H1 (cell line): ENCODE measurements around the gene MTCH2. TPM values are rescaled to one million over a fixed set of nuclear protein-coding genes. Genes with fewer than 3 reads are reported as not detected.

Experiments
- CTCF ChIA-PET: fragments of 300-600 bp; sonication (Branson Sonifier 250); formaldehyde crosslinking; loops from one replicate; lab custom pipeline; 2021; ENCODE audit not compliant: partially characterized antibody; lab: Charles Lee
- POLR2A ChIA-PET: fragments of 300-600 bp; sonication (Branson Sonifier 250); formaldehyde crosslinking; loops from one replicate; lab custom pipeline; 2021; ENCODE audit warnings: inconsistent platforms; ENCODE audit not compliant: partially characterized antibody; lab: Charles Lee
- DNase-seq, 2 experiments: peaks; one replicate each; pipeline versions ENCODE4 v3.0.0 to v3.0.0-alpha.2; 2010 to 2022; ENCODE audit warnings: low spot score in 2 of 2, low read depth in 1 of 2, mixed read lengths in 1 of 2
- FAIRE-seq: peaks from 2 replicates; lab custom pipeline; 2011; peaks lifted over from hg19 to GRCh38; lab: Jason Lieb, UNC
- H2AFZ ChIP-seq: 2 replicates; pipeline ENCODE4 v1.8.1; 2012; ENCODE audit warnings: low read length, inconsistent platforms
- H2AK5ac ChIP-seq: 2 replicates; pipeline ENCODE4 v1.6.1; 2013; ENCODE audit warnings: low read depth, low read length
- H2BK120ac ChIP-seq: replicated peaks from 2 replicates; pipeline ENCODE3; 2013; ENCODE audit warnings: low read depth, low read length, inconsistent platforms
- H2BK12ac ChIP-seq: 2 replicates; pipeline ENCODE4 v1.6.1; 2013; ENCODE audit warnings: low read depth, low read length
- H2BK15ac ChIP-seq: 2 replicates; pipeline ENCODE4 v1.6.1; 2013; ENCODE audit warnings: low read length
- H2BK20ac ChIP-seq: 2 replicates; pipeline ENCODE4 v1.6.1; 2013; ENCODE audit warnings: low read length
- H2BK5ac ChIP-seq: 2 replicates; pipeline ENCODE4 v1.6.1; 2013; ENCODE audit warnings: low read depth, low read length
- H3K14ac ChIP-seq: 2 replicates; pipeline ENCODE4 v1.6.1; 2013; ENCODE audit warnings: inconsistent platforms; ENCODE audit not compliant: insufficient read length
- H3K18ac ChIP-seq: 2 replicates; pipeline ENCODE4 v1.6.1; 2013; ENCODE audit warnings: low read length; ENCODE audit errors: extremely low read depth
- H3K23ac ChIP-seq: 2 replicates; pipeline ENCODE4 v1.6.1; 2013; ENCODE audit warnings: inconsistent platforms; ENCODE audit not compliant: insufficient read length
- H3K23me2 ChIP-seq: 2 replicates; pipeline ENCODE4 v1.6.1; 2013; ENCODE audit warnings: low read depth, low read length
- H3K27ac ChIP-seq: 2 replicates; pipeline ENCODE4 v1.6.1; 2011; ENCODE audit warnings: low read depth, low read length, inconsistent platforms
- H3K27me3 ChIP-seq, 4 experiments: replicated peaks in 1 of 4; 1 replicate in 1 of 4; 2 replicates in 3 of 4; pipeline versions ENCODE4 v1.6.1 to v1.8.1; 2011 to 2013; ENCODE audit warnings: low read length in 3 of 4, mild to moderate bottlenecking in 3 of 4, inconsistent platforms in 2 of 4, mixed read lengths in 2 of 4, moderate library complexity in 1 of 4; ENCODE audit not compliant: control insufficient read depth in 3 of 4, insufficient read depth in 3 of 4; ENCODE audit errors: extremely low read depth in 1 of 4
- H3K36me3 ChIP-seq, 4 experiments: 2 replicates each; pipeline versions ENCODE4 v1.6.1 to v1.8.1; 2011 to 2013; ENCODE audit warnings: mild to moderate bottlenecking in 4 of 4, low read length in 3 of 4, moderate library complexity in 2 of 4, control low read depth in 1 of 4, inconsistent platforms in 1 of 4; ENCODE audit not compliant: insufficient read depth in 4 of 4, control insufficient read depth in 2 of 4
- H3K4ac ChIP-seq: replicated peaks from 2 replicates; pipeline ENCODE3; 2013; ENCODE audit warnings: low read length, low read depth, mixed read lengths, inconsistent platforms; ENCODE audit not compliant: insufficient read length
- H3K4me1 ChIP-seq, 4 experiments: replicated peaks in 1 of 4; 1 replicate in 1 of 4; 2 replicates in 3 of 4; pipeline versions ENCODE4 v1.6.1 to v1.8.1; 2011 to 2013; ENCODE audit warnings: low read length in 3 of 4, inconsistent platforms in 2 of 4, mixed read lengths in 1 of 4; ENCODE audit not compliant: insufficient read depth in 4 of 4, control insufficient read depth in 3 of 4
- H3K4me2 ChIP-seq, 2 experiments: 2 replicates each; pipeline versions ENCODE4 v1.6.1 to v1.8.1; 2011 to 2013; ENCODE audit warnings: low read depth in 2 of 2, low read length in 2 of 2, control low read depth in 1 of 2, inconsistent platforms in 1 of 2, mild to moderate bottlenecking in 1 of 2; ENCODE audit not compliant: insufficient read depth in 1 of 2
- H3K4me3 ChIP-seq, 4 experiments: fragments of 200-600, 300-600 bp in 1 of 4; sonication (generic), shearing (Covaris generic), sonication (Bioruptor Twin) in 1 of 4; 2 replicates each; pipeline versions ENCODE4 v1.5.1 to v1.8.1; 2011 to 2016; ENCODE audit warnings: low read length in 4 of 4, low read depth in 3 of 4, control low read depth in 2 of 4, inconsistent platforms in 2 of 4, mild to moderate bottlenecking in 2 of 4, mixed read lengths in 1 of 4, moderate library complexity in 1 of 4; ENCODE audit not compliant: insufficient read depth in 2 of 4; ENCODE audit errors: extremely low read depth in 1 of 4
- H3K56ac ChIP-seq: replicated peaks from 2 replicates; pipeline ENCODE3; 2013; ENCODE audit warnings: low read depth, mild to moderate bottlenecking, mixed read lengths, low read length, inconsistent platforms; ENCODE audit not compliant: insufficient read length
- H3K79me1 ChIP-seq: 2 replicates; pipeline ENCODE4 v1.6.1; 2013; ENCODE audit warnings: low read depth, low read length, control low read depth
- H3K79me2 ChIP-seq, 2 experiments: 2 replicates each; pipeline versions ENCODE4 v1.6.1 to v1.8.1; 2012 to 2013; ENCODE audit warnings: low read length in 2 of 2, mild to moderate bottlenecking in 2 of 2, inconsistent platforms in 1 of 2; ENCODE audit not compliant: insufficient read depth in 2 of 2, control insufficient read depth in 1 of 2
- H3K9ac ChIP-seq, 4 experiments: replicated peaks in 1 of 4; 1 replicate in 1 of 4; 2 replicates in 3 of 4; pipeline versions ENCODE4 v1.6.1 to v1.8.1; 2011 to 2013; ENCODE audit warnings: low read depth in 3 of 4, low read length in 3 of 4, control low read depth in 2 of 4, mild to moderate bottlenecking in 2 of 4, moderate library complexity in 2 of 4, inconsistent platforms in 1 of 4; ENCODE audit errors: extremely low read depth in 1 of 4
- H3K9me3 ChIP-seq, 2 experiments: 2 replicates each; pipeline versions ENCODE4 v1.6.1 to v1.8.1; 2012 to 2013; ENCODE audit warnings: mild to moderate bottlenecking in 2 of 2, moderate library complexity in 2 of 2, control low read depth in 1 of 2, inconsistent platforms in 1 of 2, low read depth in 1 of 2, low read length in 1 of 2, mixed read lengths in 1 of 2; ENCODE audit not compliant: insufficient read depth in 2 of 2
- H4K20me1 ChIP-seq, 2 experiments: replicated peaks in 1 of 2; 2 replicates each; pipeline versions ENCODE3 to v1.8.1; 2011 to 2013; ENCODE audit warnings: inconsistent platforms in 2 of 2, low read length in 2 of 2, mild to moderate bottlenecking in 1 of 2; ENCODE audit not compliant: insufficient read depth in 2 of 2, control insufficient read depth in 1 of 2
- H4K5ac ChIP-seq: 2 replicates; pipeline ENCODE4 v1.6.1; 2013; ENCODE audit warnings: low read length, low read depth, mixed read lengths, inconsistent platforms; ENCODE audit not compliant: insufficient read length
- H4K8ac ChIP-seq: 2 replicates; pipeline ENCODE4 v1.8.0; 2013; ENCODE audit warnings: mild to moderate bottlenecking, moderate library complexity, low read length, inconsistent platforms; ENCODE audit not compliant: insufficient read depth; ENCODE audit errors: extremely low read depth
- H4K91ac ChIP-seq: replicated peaks from 2 replicates; pipeline ENCODE3; 2013; ENCODE audit warnings: low read length, mixed read lengths, inconsistent platforms; ENCODE audit not compliant: insufficient read length
- CBX5 ChIP-seq: fragments of 300-800, 300-1000 bp; sonication (generic); IDR thresholded peaks from 2 replicates; pipeline ENCODE4 v1.7.1; 2016; ENCODE audit warnings: antibody characterized with exemption, low read length, low read depth
- EP300 ChIP-seq, 2 experiments: IDR thresholded peaks; 1 replicate in 1 of 2; 2 replicates in 1 of 2; pipeline ENCODE4 v1.6.1; 2011 to 2012; ENCODE audit warnings: low read depth in 2 of 2, low read length in 2 of 2, mild to moderate bottlenecking in 2 of 2, borderline replicate concordance in 1 of 2, inconsistent platforms in 1 of 2, moderate library complexity in 1 of 2
- NANOG ChIP-seq: IDR thresholded peaks from 2 replicates; pipeline ENCODE4 v1.6.1; 2011; ENCODE audit warnings: low read length, low read depth, mild to moderate bottlenecking, inconsistent platforms; ENCODE audit not compliant: insufficient read depth, poor library complexity, severe bottlenecking
- RAD21 ChIP-seq, 2 experiments: IDR thresholded peaks in 1 of 2; conservative IDR thresholded peaks in 1 of 2; 2 replicates each; pipeline ENCODE4 v1.6.1; 2011; ENCODE audit warnings: low read depth in 2 of 2, low read length in 2 of 2, improper control_type of control experiment in 1 of 2, inconsistent platforms in 1 of 2, mild to moderate bottlenecking in 1 of 2, moderate library complexity in 1 of 2
- TAF1 ChIP-seq: IDR thresholded peaks from 2 replicates; pipeline ENCODE4 v1.6.1; 2011; ENCODE audit warnings: mild to moderate bottlenecking, low read depth, low read length
- WGBS, 2 experiments: shearing (Covaris generic) in 1 of 2; methylation state at CpG; one replicate each; pipeline versions ENCODE4 v1.1.6 to v1.1.7; 2013 to 2015; ENCODE audit warnings: low lambda C conversion rate in 2 of 2, mixed read lengths in 2 of 2, inconsistent platforms in 1 of 2, low coverage in 1 of 2, missing lambda C conversion rate in 1 of 2; ENCODE audit not compliant: insufficient replicate concordance in 2 of 2, insufficient coverage in 1 of 2, insufficient read length in 1 of 2; ENCODE audit errors: extremely low coverage in 1 of 2, missing lambda C conversion rate in 1 of 2; 5-methylcytosine and 5-hydroxymethylcytosine counted together
- polyA plus RNA-seq, 7 experiments: library from polyadenylated mRNA; depleted of rRNA in 3 of 7; stranded (reverse) in 5 of 7; unstranded in 2 of 7; fragments of >200 nt in 5 of 7; fragments of 200-250 nt in 2 of 7; gene quantifications; 1 replicate in 5 of 7; 2 replicates in 1 of 7; 4 replicates in 1 of 7; pipeline versions ENCODE4 v1.2.1 to v1.2.3, GENCODE V29; 2011 to 2013; ENCODE audit warnings: missing spikeins in 2 of 7, mixed read lengths in 2 of 7
- total RNA-seq: library from RNA; stranded (reverse); fragmentation: NEBNext Ultra II Directional; extraction: Animal tissue kit (Norgen Biotek cat#: 25700); gene quantifications from 2 replicates; pipeline ENCODE4 v1.2.1, GENCODE V29; 2021

Gene MTCH2
- total and polyA plus RNA-seq, 2 of the 8 experiments (the other 6 are each of a cell fraction or from before 2014, with no cell fraction given) = 157 to 171 TPM

GRCh38 chr11:47689480-47689879, 47.1 kb upstream of the MTCH2 start:
- Histone ChIP-seq H3K27ac (no peak overlapping the region), H3K27me3 (no peaks in the 10 kb centered on the region), H3K4me3 (no peak overlapping the region), H2BK15ac (no peak overlapping the region), H3K23me2 (no peaks in the 10 kb centered on the region), H3K9me3 (no peaks in the 10 kb centered on the region), H4K20me1 (no peaks in the 10 kb centered on the region), H4K8ac (no peak overlapping the region), H2BK12ac (no peak overlapping the region), H3K18ac (no peak overlapping the region), H3K4ac (no peak overlapping the region), H3K14ac (no peak overlapping the region), H3K79me1 (no peaks in the 10 kb centered on the region), H4K5ac (no peak overlapping the region), H2BK120ac (no peak overlapping the region), H3K4me1 (no peaks in the 10 kb centered on the region), H3K9ac (no peak overlapping the region), H3K36me3 (no peaks in the 10 kb centered on the region), H2AK5ac (no peak overlapping the region), H2BK5ac (no peak overlapping the region), H2AFZ (no peak overlapping the region), H4K91ac (no peak overlapping the region), H3K56ac (no peak overlapping the region), H2BK20ac (no peak overlapping the region), H3K79me2 (no peaks in the 10 kb centered on the region), H3K23ac (no peak overlapping the region), H3K4me2 (no peak overlapping the region)
- FAIRE-seq (no peak), DNase-seq (no peak)
- TF ChIP-seq RAD21 (IDR thresholded peaks at IDR 0.05 in 1 of 2, conservative IDR thresholded peaks at IDR 0.05 in 1 of 2; ENCODE audit: low read depth in 2 of 2, low read length in 2 of 2) = no peak
- no peak for TF ChIP-seq EP300 (IDR thresholded peaks at IDR 0.05; ENCODE audit: borderline replicate concordance in 1 of 2, low read depth in 2 of 2, low read length in 2 of 2)
- no peak for TF ChIP-seq CBX5
- TF ChIP-seq NANOG = no peak
- TF ChIP-seq TAF1 = no peak
- ChIA-PET CTCF (interaction anchor here (0.7 kb wide), 1 partner anchor 12 kb away, joined by 4 read pairs; no protein-coding TSS in a partner anchor), POLR2A (no interaction called here)
- 81% methylated on average over 5 of the region's 5 CpGs; no CpG with 5 or more reads in 1 of the 2 experiments for WGBS, 2 experiments
